ENCODE data around the gene CALHM6. TPM values are rescaled to one million over a fixed set of nuclear protein-coding genes. Genes with fewer than 3 reads are reported as not detected.

The CALHM6 gene
- total RNA-seq, 1 experiment from 2014 or later: not detected

DNA sequence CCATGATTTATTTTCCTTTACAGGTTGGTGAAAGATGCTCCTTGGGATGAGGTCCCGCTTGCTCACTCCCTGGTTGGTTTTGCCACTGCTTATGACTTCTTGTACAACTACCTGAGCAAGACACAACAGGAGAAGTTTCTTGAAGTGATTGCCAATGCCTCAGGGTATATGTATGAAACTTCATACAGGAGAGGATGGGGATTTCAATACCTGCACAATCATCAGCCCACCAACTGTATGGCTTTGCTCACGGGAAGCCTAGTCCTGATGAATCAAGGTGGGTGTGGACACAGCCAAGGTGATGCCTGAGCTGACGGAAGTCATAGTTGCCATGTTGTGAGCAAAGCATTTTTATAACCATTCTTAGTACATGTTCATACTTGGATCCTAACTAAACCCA, 34.6 kb upstream of the CALHM6 start:
- no TSS peak for BruUV-seq (replicated peaks)
- ChIA-PET POLR2A (interaction anchor here (1.6 to 1.7 kb wide), 2 partner anchors 46 to 53 kb away, joined by 3 to 4 read pairs; no protein-coding TSS in a partner anchor), CTCF (interaction anchor here (0.8 to 2.8 kb wide), 4 partner anchors 17 to 138 kb away, joined by 3 to 9 read pairs (median 4); no protein-coding TSS in a partner anchor)
- Mint-ChIP-seq H3K4me3 (ENCODE audit: unreplicated experiment) (no peak overlapping the region), H3K27me3 (ENCODE audit: insufficient read depth, unreplicated experiment) (no peaks in the 10 kb centered on the region), H3K4me1 (ENCODE audit: insufficient read depth, unreplicated experiment) (peaks cover 6% of the 10 kb centered on the region), H3K27ac (ENCODE audit: low read depth, unreplicated experiment) (no peak overlapping the region), H3K9me3 (ENCODE audit: unreplicated experiment) (no peaks in the 10 kb centered on the region), H3K36me3 (ENCODE audit: insufficient read depth, unreplicated experiment) (peaks cover 64% of the 10 kb centered on the region)
- no peak for DNase-seq (ENCODE audit: unreplicated experiment)
- TF ChIP-seq CTCF (IDR thresholded peaks at IDR 0.05; ENCODE audit: unreplicated experiment): no peak
- intact Hi-C loops (cut with micrococcal nuclease): no loop called here

DNA sequence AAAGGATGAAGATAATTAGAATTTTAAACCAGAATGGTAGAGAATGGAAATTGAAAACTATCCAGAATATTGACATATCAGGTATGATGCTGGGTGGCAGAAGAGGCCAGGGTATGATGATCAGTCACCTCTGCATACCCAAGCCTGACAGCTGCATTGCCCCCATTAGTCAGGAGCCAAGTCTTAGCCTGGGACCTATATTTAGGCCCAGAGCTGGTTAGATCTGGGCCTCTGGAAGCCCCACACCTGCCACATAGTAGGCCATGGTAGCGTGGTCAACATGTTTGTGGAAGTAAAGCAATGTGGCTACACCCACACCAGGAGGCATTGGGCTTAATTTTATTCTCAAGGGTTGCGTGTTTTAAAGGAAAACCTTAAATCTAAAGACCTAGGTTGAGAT, 32.1 kb upstream of the CALHM6 start:
- CTCF ChIA-PET: interaction anchor here (1.4 to 2.2 kb wide), 2 partner anchors 142 to 160 kb away, joined by 5 to 9 read pairs; no protein-coding TSS in a partner anchor

DNA sequence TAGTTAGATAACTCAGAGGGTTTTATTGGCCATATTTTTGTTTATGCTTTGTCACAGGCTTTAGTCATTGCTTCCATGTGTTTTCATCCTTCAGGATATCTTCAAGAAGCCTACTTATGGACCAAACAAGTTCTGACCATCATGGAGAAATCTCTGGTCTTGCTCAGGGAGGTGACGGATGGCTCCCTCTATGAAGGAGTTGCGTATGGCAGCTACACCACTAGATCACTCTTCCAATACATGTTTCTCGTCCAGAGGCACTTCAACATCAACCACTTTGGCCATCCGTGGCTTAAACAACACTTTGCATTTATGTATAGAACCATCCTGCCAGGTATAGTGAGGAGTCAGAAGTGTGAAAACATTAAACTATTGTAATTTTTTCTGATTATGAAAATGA, 30.3 kb upstream of the CALHM6 start:
- intact Hi-C loops (cut with micrococcal nuclease): no loop called here
- POLR2A ChIA-PET: interaction anchor here (0.9 kb wide), 1 partner anchor 10 kb away, joined by 3 read pairs; no protein-coding TSS in a partner anchor
- DNase-seq (ENCODE audit: unreplicated experiment): no peak
- Mint-ChIP-seq H3K36me3 (ENCODE audit: insufficient read depth, unreplicated experiment) (peaks cover 77% of the 10 kb centered on the region), H3K27me3 (ENCODE audit: insufficient read depth, unreplicated experiment) (no peaks in the 10 kb centered on the region), H3K27ac (ENCODE audit: low read depth, unreplicated experiment) (no peak overlapping the region), H3K9me3 (ENCODE audit: unreplicated experiment) (no peaks in the 10 kb centered on the region), H3K4me3 (ENCODE audit: unreplicated experiment) (no peak overlapping the region), H3K4me1 (ENCODE audit: insufficient read depth, unreplicated experiment) (no peaks in the 10 kb centered on the region)
- no peak for TF ChIP-seq CTCF (IDR thresholded peaks at IDR 0.05; ENCODE audit: unreplicated experiment)
- CTCF ChIA-PET: interaction anchor here (0.6 to 1.2 kb wide), 3 partner anchors 20 to 162 kb away, joined by 3 to 6 read pairs (median 5); no protein-coding TSS in a partner anchor
- no TSS peak for BruUV-seq (replicated peaks)

More for the DNA sequence above, 32.1 kb upstream of the CALHM6 start:
- POLR2A ChIA-PET: no interaction called here
- Mint-ChIP-seq H3K4me3 (ENCODE audit: unreplicated experiment) (no peak overlapping the region), H3K27ac (ENCODE audit: low read depth, unreplicated experiment) (no peak overlapping the region), H3K36me3 (ENCODE audit: insufficient read depth, unreplicated experiment) (peaks cover 72% of the 10 kb centered on the region), H3K27me3 (ENCODE audit: insufficient read depth, unreplicated experiment) (no peaks in the 10 kb centered on the region), H3K9me3 (ENCODE audit: unreplicated experiment) (no peaks in the 10 kb centered on the region), H3K4me1 (ENCODE audit: insufficient read depth, unreplicated experiment) (peaks cover 6% of the 10 kb centered on the region)
- intact Hi-C loops (cut with micrococcal nuclease): no loop called here
- DNase-seq (ENCODE audit: unreplicated experiment): no peak
- no TSS peak for BruUV-seq (replicated peaks)
- no peak for TF ChIP-seq CTCF (IDR thresholded peaks at IDR 0.05; ENCODE audit: unreplicated experiment)

DNA sequence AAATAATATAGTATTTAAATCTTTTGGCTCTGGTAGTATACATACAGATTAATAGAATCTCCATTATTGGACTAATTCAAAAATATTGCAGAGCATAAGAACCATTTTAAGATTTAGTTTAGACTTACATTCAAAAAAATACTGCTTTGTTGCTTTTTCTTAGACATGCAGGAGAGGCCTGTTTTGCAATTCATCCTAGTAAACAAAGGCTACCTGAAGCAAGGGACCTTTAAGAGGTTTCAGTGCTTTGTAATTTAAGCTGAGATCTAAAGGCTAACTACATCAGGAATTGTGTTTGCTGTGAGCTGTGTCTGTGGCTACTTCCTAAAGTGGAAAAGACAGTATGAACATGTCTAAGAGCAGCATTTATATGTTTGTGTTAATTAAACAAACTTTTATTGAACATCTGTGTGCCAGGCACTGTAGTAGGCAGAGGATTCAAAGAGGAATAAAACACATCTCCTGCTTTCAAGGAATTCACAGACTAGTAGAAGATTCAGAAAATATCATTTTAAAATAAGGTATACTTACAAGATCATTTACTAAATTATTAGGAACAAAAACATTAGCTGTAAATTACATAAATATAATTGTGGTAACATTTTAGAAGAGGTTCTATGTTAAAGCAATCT, 29.1 kb upstream of the CALHM6 start:
- intact Hi-C loops (cut with micrococcal nuclease): no loop called here
- H3K9me3 Mint-ChIP-seq (ENCODE audit: unreplicated experiment): no peaks in the 10 kb centered on the region
- no peak for TF ChIP-seq CTCF (IDR thresholded peaks at IDR 0.05; ENCODE audit: unreplicated experiment)
- no peaks in the 10 kb centered on the region for H3K4me1 Mint-ChIP-seq (ENCODE audit: insufficient read depth, unreplicated experiment)
- DNase-seq (ENCODE audit: unreplicated experiment): no peak
- no TSS peak for BruUV-seq (replicated peaks)
- H3K36me3 Mint-ChIP-seq (ENCODE audit: insufficient read depth, unreplicated experiment): peaks cover 77% of the 10 kb centered on the region
- H3K27me3 Mint-ChIP-seq (ENCODE audit: insufficient read depth, unreplicated experiment): no peaks in the 10 kb centered on the region
- CTCF ChIA-PET: interaction anchor here (0.6 to 1.3 kb wide), 8 partner anchors 17 to 163 kb away, joined by 3 to 5 read pairs (median 3); partner anchors contain the start of gene TSPYL1
- POLR2A ChIA-PET: interaction anchor here (0.6 to 1.5 kb wide), 5 partner anchors 9 to 152 kb away, joined by 3 to 4 read pairs (median 3); partner anchors contain the start of genes DSE and TSPYL1
- H3K4me3 Mint-ChIP-seq (ENCODE audit: unreplicated experiment): no peak overlapping the region
- H3K27ac Mint-ChIP-seq (ENCODE audit: low read depth, unreplicated experiment): no peak overlapping the region

All from MCF 10A (cell line).